Activated T-cell treated with anti-CD3 and anti-CD28 coated beads, Interleukin-2, amount 50 U/mL, for 48 hours (primary cell): Measurements from ENCODE around the gene GBE1.
"Not testable (repeated sequence)": the region's sequence is repeated elsewhere in the genome, so short reads cannot be mapped to it uniquely, and the experiment has no call there.

Experiments used
- DNase-seq, 2 experiments: peaks; one replicate each; pipeline ENCODE4 v3.0.0-alpha.2; 2020

The GBE1 gene

GRCh38 chr3:81752604-81753003 lies 8.8 kb downstream of the GBE1 start:
- no peak for DNase-seq

GRCh38 chr3:81749265-81749664 lies 12.2 kb downstream of the GBE1 start:
- DNase-seq = no peak

GRCh38 chr3:81747280-81747679 lies 14.2 kb downstream of the GBE1 start:
- DNase-seq = not testable (repeated sequence)

- DNase-seq = no peak
These were observed 17.1 kb downstream of the GBE1 start for GRCh38 chr3:81744366-81744765.

- no peak for DNase-seq
These were observed 18.1 kb downstream of the GBE1 start for GRCh38 chr3:81743096-81744025.

GRCh38 chr3:81742581-81742980 lies 18.9 kb downstream of the GBE1 start:
- no peak for DNase-seq

- no peak for DNase-seq
These were observed 20.2 kb downstream of the GBE1 start for GRCh38 chr3:81741216-81741615.

- DNase-seq = no peak
These were observed 20.7 kb downstream of the GBE1 start for GRCh38 chr3:81740731-81741130.

GRCh38 chr3:81735334-81735733 lies 26.1 kb downstream of the GBE1 start:
- no peak for DNase-seq

- DNase-seq = no peak
These were observed 26.7 kb downstream of the GBE1 start for GRCh38 chr3:81734742-81735141.

- no peak for DNase-seq
These were observed 28.8 kb downstream of the GBE1 start for GRCh38 chr3:81732642-81733041.

GRCh38 chr3:81728766-81729544 lies 32.5 kb downstream of the GBE1 start:
- DNase-seq = no peak

- DNase-seq = no peak
These were observed 34.7 kb downstream of the GBE1 start for GRCh38 chr3:81726735-81727134.

- no peak for DNase-seq
These were observed 35.3 kb downstream of the GBE1 start for GRCh38 chr3:81726132-81726531.

GRCh38 chr3:81723732-81724313 lies 37.6 kb downstream of the GBE1 start:
- DNase-seq = no peak

- DNase-seq = no peak
These were observed 43.1 kb downstream of the GBE1 start for GRCh38 chr3:81718311-81718710.

- DNase-seq = no peak
These were observed 44.5 kb downstream of the GBE1 start for GRCh38 chr3:81716870-81717509.

- DNase-seq = no peak
These were observed 48.4 kb downstream of the GBE1 start for GRCh38 chr3:81713031-81713430.

- no peak for DNase-seq
These were observed 51.8 kb downstream of the GBE1 start for GRCh38 chr3:81709606-81710005.

GRCh38 chr3:81707996-81708395 lies 53.4 kb downstream of the GBE1 start:
- no peak for DNase-seq

GRCh38 chr3:81702126-81702525 lies 59.3 kb downstream of the GBE1 start:
- DNase-seq = no peak

GRCh38 chr3:81699536-81700320 lies 61.7 kb downstream of the GBE1 start:
- no peak for DNase-seq
